GM03348 (cell line): ENCODE results near the gene DOP1B.
"Not testable (repeated sequence)": the region's sequence is repeated elsewhere in the genome, so short reads cannot be mapped to it uniquely, and the experiment has no call there.

Experiments
- DNase-seq: peaks from one replicate; pipeline ENCODE4 v3.0.0; 2012; ENCODE audit warnings: low spot score

The DOP1B gene, protein sequence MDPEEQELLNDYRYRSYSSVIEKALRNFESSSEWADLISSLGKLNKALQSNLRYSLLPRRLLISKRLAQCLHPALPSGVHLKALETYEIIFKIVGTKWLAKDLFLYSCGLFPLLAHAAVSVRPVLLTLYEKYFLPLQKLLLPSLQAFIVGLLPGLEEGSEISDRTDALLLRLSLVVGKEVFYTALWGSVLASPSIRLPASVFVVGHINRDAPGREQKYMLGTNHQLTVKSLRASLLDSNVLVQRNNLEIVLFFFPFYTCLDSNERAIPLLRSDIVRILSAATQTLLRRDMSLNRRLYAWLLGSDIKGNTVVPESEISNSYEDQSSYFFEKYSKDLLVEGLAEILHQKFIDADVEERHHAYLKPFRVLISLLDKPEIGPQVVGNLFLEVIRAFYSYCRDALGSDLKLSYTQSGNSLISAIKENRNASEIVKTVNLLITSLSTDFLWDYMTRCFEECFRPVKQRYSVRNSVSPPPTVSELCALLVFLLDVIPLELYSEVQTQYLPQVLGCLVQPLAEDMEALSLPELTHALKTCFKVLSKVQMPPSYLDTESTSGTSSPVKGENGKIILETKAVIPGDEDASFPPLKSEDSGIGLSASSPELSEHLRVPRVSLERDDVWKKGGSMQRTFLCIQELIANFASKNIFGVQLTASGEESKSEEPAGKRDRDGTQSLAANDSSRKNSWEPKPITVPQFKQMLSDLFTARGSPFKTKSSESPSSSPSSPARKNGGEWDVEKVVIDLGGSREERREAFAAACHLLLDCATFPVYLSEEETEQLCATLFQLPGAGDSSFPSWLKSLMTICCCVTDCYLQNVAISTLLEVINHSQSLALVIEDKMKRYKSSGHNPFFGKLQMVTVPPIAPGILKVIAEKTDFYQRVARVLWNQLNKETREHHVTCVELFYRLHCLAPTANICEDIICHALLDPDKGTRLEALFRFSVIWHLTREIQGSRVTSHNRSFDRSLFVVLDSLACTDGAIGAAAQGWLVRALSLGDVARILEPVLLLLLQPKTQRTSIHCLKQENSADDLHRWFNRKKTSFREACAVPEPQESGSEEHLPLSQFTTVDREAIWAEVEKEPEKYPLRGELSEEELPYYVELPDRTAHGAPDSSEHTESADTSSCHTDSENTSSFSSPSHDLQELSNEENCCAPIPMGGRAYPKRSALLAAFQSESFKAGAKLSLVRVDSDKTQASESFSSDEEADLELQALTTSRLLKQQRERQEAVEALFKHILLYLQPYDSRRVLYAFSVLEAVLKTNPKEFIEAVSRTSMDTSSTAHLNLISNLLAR (N-terminal part only)

GRCh38 chr21:36156815-36157670, at the start of gene DOP1B:
Gene DOP1B (plus strand): TSS chr21:36156824. CDS start chr21:36164734, 7,910 bp downstream.
- peak; percentile 28 for DNase-seq

DNA sequence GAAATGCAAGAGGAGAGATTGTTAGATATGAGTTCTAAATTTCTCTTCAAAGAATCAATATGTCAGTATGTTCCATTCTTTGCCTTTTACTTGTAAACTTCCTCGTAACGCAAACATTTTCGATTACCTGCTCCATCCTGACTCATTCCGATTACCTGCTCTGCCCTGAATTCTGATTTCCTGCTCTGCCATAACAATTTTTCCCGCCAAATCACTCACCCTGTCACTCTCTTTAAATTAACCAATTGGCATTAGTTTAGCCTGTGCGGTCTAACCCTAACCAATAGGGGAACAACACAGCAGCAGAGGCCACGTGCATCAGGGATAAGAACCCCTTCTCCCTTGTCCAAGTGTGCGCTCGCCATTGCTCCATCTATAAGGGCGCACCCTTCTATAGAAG, 46.8 kb upstream of the DOP1B start:
- DNase-seq: no peak

GRCh38 chr21:36111238-36111637, 45.4 kb upstream of the DOP1B start:
- no peak for DNase-seq

DNA sequence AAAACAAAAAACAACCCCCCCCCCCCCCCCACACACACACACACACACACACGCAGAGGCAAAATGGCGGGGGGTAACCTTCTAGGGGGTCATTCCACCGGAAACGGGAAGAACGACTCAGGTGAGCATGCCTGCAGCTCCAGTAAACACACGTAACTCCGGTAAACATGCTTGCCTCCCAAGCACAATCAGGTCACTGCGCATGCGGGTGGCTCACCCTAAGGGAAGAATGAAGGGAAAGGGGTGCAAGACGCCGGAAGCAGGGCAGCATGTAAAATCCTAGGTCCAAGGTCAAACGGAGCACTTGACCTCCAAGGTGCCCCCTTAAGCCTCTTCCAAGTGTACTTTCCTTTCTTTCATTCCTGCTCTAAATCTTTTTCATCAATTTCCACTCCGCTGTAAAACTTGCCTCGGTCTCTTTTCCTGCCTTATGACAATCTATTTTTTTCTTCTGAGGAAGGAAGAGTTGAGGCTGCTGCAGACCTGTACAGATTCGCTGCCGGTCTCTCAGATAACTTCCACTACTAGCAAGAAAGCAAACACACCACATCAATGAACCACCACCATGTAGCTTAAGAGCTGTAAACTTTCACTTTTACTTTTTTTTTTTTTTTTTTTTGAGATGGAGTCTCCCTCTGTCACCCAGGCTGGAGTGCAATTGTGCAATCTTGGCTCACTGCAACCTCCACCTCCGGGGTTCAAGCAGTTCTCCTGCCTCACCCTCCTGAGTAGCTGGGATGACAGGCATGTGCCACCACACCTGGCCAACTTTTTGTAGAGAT, 42.8 kb upstream of the DOP1B start:
- DNase-seq: no peak

- DNase-seq: no peak
Observed at GRCh38 chr21:36115138-36115730, 41.4 kb upstream of the DOP1B start.

DNA sequence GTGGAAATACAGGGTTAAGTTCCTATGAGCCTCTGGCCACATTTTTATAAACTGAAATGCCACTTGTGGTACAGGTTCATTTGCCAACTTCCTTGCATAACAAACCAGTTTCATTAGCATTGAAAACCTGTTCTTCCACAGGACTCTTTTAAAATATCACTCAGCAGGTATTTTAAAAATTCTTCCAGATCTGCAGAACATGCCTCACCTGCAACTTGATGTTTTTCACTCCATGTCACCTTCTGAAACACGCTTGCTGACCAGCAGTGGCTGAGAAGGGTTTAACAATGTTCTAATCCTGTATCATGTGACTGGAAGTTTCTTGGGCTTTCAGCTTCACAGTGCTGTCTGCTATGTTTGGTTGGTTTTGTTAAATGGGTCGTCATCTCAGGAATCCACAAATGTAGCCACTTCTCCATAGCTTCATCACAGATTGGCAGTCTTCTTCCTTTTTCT, 39.3 kb upstream of the DOP1B start:
- DNase-seq: no peak

DNA sequence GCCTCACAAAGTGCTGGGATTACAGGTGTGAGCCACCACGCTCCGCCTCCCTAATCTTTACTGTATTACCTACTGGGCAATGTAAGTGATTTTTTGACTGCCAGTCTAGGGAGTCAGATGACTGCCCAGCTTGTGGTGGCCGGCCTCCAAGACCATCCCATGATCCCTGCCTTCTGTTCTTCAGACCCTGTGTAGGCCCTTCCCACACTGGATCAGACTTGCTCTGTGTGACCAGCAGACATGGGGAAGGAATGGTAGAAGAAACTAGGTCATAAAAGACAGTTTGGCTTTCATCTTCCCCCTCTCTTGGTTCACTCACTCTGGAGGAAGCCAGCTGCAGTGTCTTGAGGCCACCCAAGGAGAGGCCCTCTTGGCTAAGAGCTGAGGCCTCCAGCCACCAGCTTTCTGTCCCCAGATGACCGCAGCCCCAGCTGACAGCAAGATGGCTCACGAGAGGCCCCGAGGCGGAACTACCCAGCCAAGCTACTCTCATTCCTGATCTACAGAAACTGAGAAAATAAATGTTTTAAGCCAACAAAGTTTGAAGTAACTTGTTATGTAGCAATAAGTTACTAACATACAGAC, 36.2 kb upstream of the DOP1B start:
- peak; percentile 18 for DNase-seq

- no peak for DNase-seq
Observed at GRCh38 chr21:36122977-36123376, 33.6 kb upstream of the DOP1B start.

GRCh38 chr21:36124395-36124794, 32.2 kb upstream of the DOP1B start:
- DNase-seq: no peak

GRCh38 chr21:36125512-36126207, 31.0 kb upstream of the DOP1B start:
- peak; percentile 66 for DNase-seq

- DNase-seq: no peak
Observed at GRCh38 chr21:36126208-36126565, 30.4 kb upstream of the DOP1B start.

DNA sequence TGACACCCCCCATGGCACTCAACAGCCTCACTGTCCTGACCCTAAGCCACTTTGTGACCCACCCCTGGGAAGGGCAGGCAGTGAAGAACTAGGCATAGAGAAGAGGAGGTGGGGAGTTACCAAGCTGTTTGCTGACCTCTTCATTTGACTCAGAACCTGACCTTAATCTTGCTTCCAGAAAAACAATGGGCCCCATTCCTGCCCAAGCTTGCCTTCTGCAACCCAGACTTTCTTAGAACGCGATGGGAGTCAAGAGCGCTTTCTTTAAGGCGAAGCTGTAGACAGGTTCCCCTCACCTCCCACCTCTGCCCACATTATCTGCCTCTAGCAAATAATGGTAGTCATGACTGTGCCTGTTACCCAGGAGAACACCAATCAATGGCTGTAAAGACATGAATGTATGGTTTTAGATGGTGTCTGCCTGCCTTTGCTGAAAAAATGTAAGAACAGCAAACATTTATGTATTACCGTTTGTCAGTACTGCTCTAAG, 30.0 kb upstream of the DOP1B start:
- no peak for DNase-seq

DNA sequence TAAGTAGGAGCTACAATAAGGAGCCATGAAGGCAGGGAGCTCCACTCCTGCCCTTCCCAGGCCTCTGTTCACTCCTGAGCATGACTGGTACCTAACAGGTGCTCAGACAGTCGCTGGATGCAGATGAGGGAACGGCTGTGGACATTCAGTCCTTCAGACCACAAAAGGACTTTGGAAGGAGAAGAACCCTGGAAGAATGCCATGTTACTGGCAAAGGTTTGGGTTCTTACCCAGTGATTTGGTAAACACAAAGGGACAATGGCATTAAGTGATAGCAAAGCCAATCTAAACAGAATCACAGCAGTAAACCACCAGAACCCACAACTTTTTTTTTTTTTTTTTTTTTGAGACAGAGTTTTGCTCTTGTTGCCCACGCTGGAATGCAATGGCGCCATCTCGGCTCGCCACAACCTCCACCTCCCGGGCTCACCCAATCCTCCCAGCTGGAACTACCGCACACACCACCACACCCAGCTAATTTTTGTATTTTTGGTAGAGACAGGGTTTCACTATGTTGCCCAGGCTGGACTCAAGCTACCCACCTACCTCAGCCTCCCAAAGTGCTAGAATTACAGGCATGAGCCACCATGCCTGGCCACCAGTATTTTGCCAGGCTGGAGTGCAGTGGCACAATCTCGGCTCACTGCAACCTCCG, 29.2 kb upstream of the DOP1B start:
- no peak for DNase-seq

DNA sequence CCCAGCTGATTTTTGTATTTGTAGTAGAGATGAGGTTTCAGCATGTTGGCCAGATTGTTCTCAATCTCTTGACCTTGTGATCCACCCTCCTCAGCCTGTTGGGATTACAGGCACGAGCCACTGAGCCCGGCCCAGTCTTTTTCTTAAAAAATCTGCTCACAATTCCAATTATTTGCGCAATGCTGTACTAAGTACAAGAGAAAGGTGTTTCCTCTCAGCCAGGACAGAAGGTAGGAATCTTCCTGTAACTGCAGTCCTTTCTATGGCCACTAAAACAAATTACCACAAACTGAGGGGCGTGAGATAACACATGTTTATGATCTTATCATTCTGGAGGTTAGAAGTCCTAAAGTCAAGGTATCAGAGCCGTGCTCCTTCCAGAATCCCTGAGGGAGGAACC, 28.6 kb upstream of the DOP1B start:
- DNase-seq: no peak

GRCh38 chr21:36129219-36129618, 27.4 kb upstream of the DOP1B start:
- no peak for DNase-seq

DNA sequence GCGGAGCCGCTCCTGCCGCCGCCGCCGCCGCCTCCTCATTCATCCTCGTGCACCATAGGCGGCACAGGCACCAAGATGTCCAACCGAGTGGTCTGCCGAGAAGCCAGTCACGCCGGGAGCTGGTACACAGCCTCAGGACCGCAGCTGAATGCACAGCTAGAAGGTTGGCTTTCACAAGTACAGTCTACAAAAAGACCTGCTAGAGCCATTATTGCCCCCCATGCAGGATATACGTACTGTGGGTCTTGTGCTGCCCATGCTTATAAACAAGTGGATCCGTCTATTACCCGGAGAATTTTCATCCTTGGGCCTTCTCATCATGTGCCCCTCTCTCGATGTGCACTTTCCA, 26.2 kb upstream of the DOP1B start:
- DNase-seq: not testable (repeated sequence)

DNA sequence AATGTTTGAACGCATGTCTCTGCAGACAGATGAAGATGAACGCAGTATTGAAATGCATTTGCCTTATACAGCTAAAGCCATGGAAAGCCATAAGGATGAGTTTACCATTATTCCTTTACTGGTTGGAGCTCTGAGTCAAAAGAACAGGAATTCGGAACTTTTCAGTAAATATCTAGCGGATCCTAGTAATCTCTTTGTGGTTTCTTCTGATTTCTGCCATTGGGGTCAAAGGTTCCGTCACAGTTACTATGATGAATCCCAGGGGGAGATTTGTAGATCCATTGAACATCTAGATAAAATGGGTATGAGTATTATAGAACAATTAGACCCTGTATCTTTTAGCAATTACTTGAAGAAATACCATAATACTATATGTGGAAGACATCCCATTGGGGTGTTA, 25.8 kb upstream of the DOP1B start:
- not testable (repeated sequence) for DNase-seq

- DNase-seq: no peak
Observed at GRCh38 chr21:36132696-36133095, 23.9 kb upstream of the DOP1B start.
